Measurements from ENCODE around the gene SIRPD.

The SIRPD gene

GRCh38 chr20:1536893-1537730 lies 20.4 kb downstream of the SIRPD start:
- intact Hi-C loops (cut with DNase I; ENCODE audit: low total_unique reads), result no loop called here
- Histone ChIP-seq H3K9me3 (no peaks in the 10 kb centered on the region), H3K36me3 (no peaks in the 10 kb centered on the region), H3K27ac (no peak overlapping the region), H3K27me3 (no peaks in the 10 kb centered on the region), H3K4me3 (no peak overlapping the region), H3K4me1 (no peaks in the 10 kb centered on the region)
- DNase-seq, result peak in 1 of 2 donors; percentile 20
- no peak for TF ChIP-seq CTCF (IDR thresholded peaks at IDR 0.05)

GRCh38 chr20:1535420-1536175 lies 21.9 kb downstream of the SIRPD start:
- Histone ChIP-seq H3K4me1 (no peaks in the 10 kb centered on the region), H3K36me3 (no peaks in the 10 kb centered on the region), H3K27me3 (no peaks in the 10 kb centered on the region), H3K9me3 (no peaks in the 10 kb centered on the region), H3K27ac (no peak overlapping the region), H3K4me3 (no peak overlapping the region)
- intact Hi-C loops (cut with DNase I; ENCODE audit: low total_unique reads), result no loop called here
- TF ChIP-seq CTCF (IDR thresholded peaks at IDR 0.05), result no peak
- peak in 1 of 2 donors; percentile 31 for DNase-seq

GRCh38 chr20:1534526-1534925 lies 23.0 kb downstream of the SIRPD start:
- Histone ChIP-seq H3K4me1 (no peaks in the 10 kb centered on the region), H3K36me3 (no peaks in the 10 kb centered on the region), H3K27me3 (no peaks in the 10 kb centered on the region), H3K27ac (no peak overlapping the region), H3K9me3 (no peaks in the 10 kb centered on the region), H3K4me3 (no peak overlapping the region)
- DNase-seq, result no peak
- no peak for TF ChIP-seq CTCF (IDR thresholded peaks at IDR 0.05)
- intact Hi-C loops (cut with DNase I; ENCODE audit: low total_unique reads), result no loop called here

DNA sequence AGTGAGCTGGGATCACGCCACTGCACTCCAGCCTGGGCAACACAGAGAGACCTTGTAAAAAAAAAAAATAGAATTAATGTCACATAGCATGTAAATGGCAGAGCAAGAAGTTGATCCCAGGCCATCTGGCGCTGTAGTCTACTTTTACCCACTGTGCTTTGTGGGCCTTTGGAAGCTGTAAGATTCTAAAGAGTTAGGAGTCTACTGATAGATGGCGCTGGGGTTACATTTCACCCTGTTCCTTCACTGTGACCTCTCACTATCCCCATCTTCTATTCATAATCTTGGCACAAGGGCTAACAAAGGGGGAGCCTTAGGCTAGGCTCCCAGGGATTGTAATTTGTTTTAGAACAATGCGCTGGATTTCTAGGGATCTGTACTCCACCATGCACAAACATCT lies 24.4 kb downstream of the SIRPD start:
- TF ChIP-seq CTCF (IDR thresholded peaks at IDR 0.05), result no peak
- intact Hi-C loops (cut with DNase I; ENCODE audit: low total_unique reads), result no loop called here
- DNase-seq, result no peak
- Histone ChIP-seq H3K27me3 (no peaks in the 10 kb centered on the region), H3K36me3 (no peaks in the 10 kb centered on the region), H3K4me1 (no peaks in the 10 kb centered on the region), H3K4me3 (no peak overlapping the region), H3K9me3 (no peaks in the 10 kb centered on the region), H3K27ac (no peak overlapping the region)

DNA sequence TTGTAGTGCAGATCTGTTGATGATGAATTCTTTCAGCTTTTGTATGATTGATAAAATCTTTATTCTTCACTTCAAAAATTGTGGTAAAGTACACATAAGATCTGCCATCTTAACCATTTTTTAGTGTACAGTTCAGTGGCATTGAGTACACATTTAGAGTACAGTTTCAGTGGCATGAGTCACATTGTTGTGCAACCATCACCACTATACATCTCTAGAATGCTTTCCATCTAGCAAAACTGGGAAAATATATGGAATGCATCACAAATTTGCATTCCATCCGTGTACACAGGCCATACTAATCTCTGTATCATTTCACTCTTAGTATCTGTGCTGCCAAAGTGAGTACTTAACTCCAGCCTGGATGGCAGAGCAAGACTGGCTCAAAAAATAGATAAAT lies 28.7 kb downstream of the SIRPD start:
- intact Hi-C loops (cut with DNase I; ENCODE audit: low total_unique reads), result no loop called here
- DNase-seq, result no peak
- no peaks in the 10 kb centered on the region for H3K36me3 ChIP-seq
- no peak overlapping the region for H3K27ac ChIP-seq
- no peak overlapping the region for H3K4me3 ChIP-seq
- H3K27me3 ChIP-seq, result no peaks in the 10 kb centered on the region
- no peak for TF ChIP-seq CTCF (IDR thresholded peaks at IDR 0.05)
- H3K9me3 ChIP-seq, result no peaks in the 10 kb centered on the region
- H3K4me1 ChIP-seq, result no peaks in the 10 kb centered on the region

Data from tibial artery (tissue), 4 donors.